H1 (cell line): ENCODE results near the gene GHRHR. TPM values are rescaled to one million over a fixed set of nuclear protein-coding genes. Genes with fewer than 3 reads are reported as not detected.

Experiments used
- CTCF ChIA-PET: fragments of 300-600 bp; sonication (Branson Sonifier 250); formaldehyde crosslinking; loops from one replicate; lab custom pipeline; 2021; ENCODE audit not compliant: partially characterized antibody; lab: Charles Lee
- POLR2A ChIA-PET: fragments of 300-600 bp; sonication (Branson Sonifier 250); formaldehyde crosslinking; loops from one replicate; lab custom pipeline; 2021; ENCODE audit warnings: inconsistent platforms; ENCODE audit not compliant: partially characterized antibody; lab: Charles Lee
- DNase-seq, 2 experiments: peaks; one replicate each; pipeline versions ENCODE4 v3.0.0 to v3.0.0-alpha.2; 2010 to 2022; ENCODE audit warnings: low spot score in 2 of 2, low read depth in 1 of 2, mixed read lengths in 1 of 2
- FAIRE-seq: peaks from 2 replicates; lab custom pipeline; 2011; peaks lifted over from hg19 to GRCh38; lab: Jason Lieb, UNC
- H2AFZ ChIP-seq: 2 replicates; pipeline ENCODE4 v1.8.1; 2012; ENCODE audit warnings: low read length, inconsistent platforms
- H2AK5ac ChIP-seq: 2 replicates; pipeline ENCODE4 v1.6.1; 2013; ENCODE audit warnings: low read depth, low read length
- H2BK120ac ChIP-seq: replicated peaks from 2 replicates; pipeline ENCODE3; 2013; ENCODE audit warnings: low read depth, low read length, inconsistent platforms
- H2BK12ac ChIP-seq: 2 replicates; pipeline ENCODE4 v1.6.1; 2013; ENCODE audit warnings: low read depth, low read length
- H2BK15ac ChIP-seq: 2 replicates; pipeline ENCODE4 v1.6.1; 2013; ENCODE audit warnings: low read length
- H2BK20ac ChIP-seq: 2 replicates; pipeline ENCODE4 v1.6.1; 2013; ENCODE audit warnings: low read length
- H2BK5ac ChIP-seq: 2 replicates; pipeline ENCODE4 v1.6.1; 2013; ENCODE audit warnings: low read depth, low read length
- H3K14ac ChIP-seq: 2 replicates; pipeline ENCODE4 v1.6.1; 2013; ENCODE audit warnings: inconsistent platforms; ENCODE audit not compliant: insufficient read length
- H3K18ac ChIP-seq: 2 replicates; pipeline ENCODE4 v1.6.1; 2013; ENCODE audit warnings: low read length; ENCODE audit errors: extremely low read depth
- H3K23ac ChIP-seq: 2 replicates; pipeline ENCODE4 v1.6.1; 2013; ENCODE audit warnings: inconsistent platforms; ENCODE audit not compliant: insufficient read length
- H3K23me2 ChIP-seq: 2 replicates; pipeline ENCODE4 v1.6.1; 2013; ENCODE audit warnings: low read depth, low read length
- H3K27ac ChIP-seq: 2 replicates; pipeline ENCODE4 v1.6.1; 2011; ENCODE audit warnings: low read depth, low read length, inconsistent platforms
- H3K27me3 ChIP-seq, 4 experiments: replicated peaks in 1 of 4; 1 replicate in 1 of 4; 2 replicates in 3 of 4; pipeline versions ENCODE4 v1.6.1 to v1.8.1; 2011 to 2013; ENCODE audit warnings: low read length in 3 of 4, mild to moderate bottlenecking in 3 of 4, inconsistent platforms in 2 of 4, mixed read lengths in 2 of 4, moderate library complexity in 1 of 4; ENCODE audit not compliant: control insufficient read depth in 3 of 4, insufficient read depth in 3 of 4; ENCODE audit errors: extremely low read depth in 1 of 4
- H3K36me3 ChIP-seq, 4 experiments: 2 replicates each; pipeline versions ENCODE4 v1.6.1 to v1.8.1; 2011 to 2013; ENCODE audit warnings: mild to moderate bottlenecking in 4 of 4, low read length in 3 of 4, moderate library complexity in 2 of 4, control low read depth in 1 of 4, inconsistent platforms in 1 of 4; ENCODE audit not compliant: insufficient read depth in 4 of 4, control insufficient read depth in 2 of 4
- H3K4ac ChIP-seq: replicated peaks from 2 replicates; pipeline ENCODE3; 2013; ENCODE audit warnings: low read length, low read depth, mixed read lengths, inconsistent platforms; ENCODE audit not compliant: insufficient read length
- H3K4me1 ChIP-seq, 4 experiments: replicated peaks in 1 of 4; 1 replicate in 1 of 4; 2 replicates in 3 of 4; pipeline versions ENCODE4 v1.6.1 to v1.8.1; 2011 to 2013; ENCODE audit warnings: low read length in 3 of 4, inconsistent platforms in 2 of 4, mixed read lengths in 1 of 4; ENCODE audit not compliant: insufficient read depth in 4 of 4, control insufficient read depth in 3 of 4
- H3K4me2 ChIP-seq, 2 experiments: 2 replicates each; pipeline versions ENCODE4 v1.6.1 to v1.8.1; 2011 to 2013; ENCODE audit warnings: low read depth in 2 of 2, low read length in 2 of 2, control low read depth in 1 of 2, inconsistent platforms in 1 of 2, mild to moderate bottlenecking in 1 of 2; ENCODE audit not compliant: insufficient read depth in 1 of 2
- H3K4me3 ChIP-seq, 4 experiments: fragments of 200-600, 300-600 bp in 1 of 4; sonication (generic), shearing (Covaris generic), sonication (Bioruptor Twin) in 1 of 4; 2 replicates each; pipeline versions ENCODE4 v1.5.1 to v1.8.1; 2011 to 2016; ENCODE audit warnings: low read length in 4 of 4, low read depth in 3 of 4, control low read depth in 2 of 4, inconsistent platforms in 2 of 4, mild to moderate bottlenecking in 2 of 4, mixed read lengths in 1 of 4, moderate library complexity in 1 of 4; ENCODE audit not compliant: insufficient read depth in 2 of 4; ENCODE audit errors: extremely low read depth in 1 of 4
- H3K56ac ChIP-seq: replicated peaks from 2 replicates; pipeline ENCODE3; 2013; ENCODE audit warnings: low read depth, mild to moderate bottlenecking, mixed read lengths, low read length, inconsistent platforms; ENCODE audit not compliant: insufficient read length
- H3K79me1 ChIP-seq: 2 replicates; pipeline ENCODE4 v1.6.1; 2013; ENCODE audit warnings: low read depth, low read length, control low read depth
- H3K79me2 ChIP-seq, 2 experiments: 2 replicates each; pipeline versions ENCODE4 v1.6.1 to v1.8.1; 2012 to 2013; ENCODE audit warnings: low read length in 2 of 2, mild to moderate bottlenecking in 2 of 2, inconsistent platforms in 1 of 2; ENCODE audit not compliant: insufficient read depth in 2 of 2, control insufficient read depth in 1 of 2
- H3K9ac ChIP-seq, 4 experiments: replicated peaks in 1 of 4; 1 replicate in 1 of 4; 2 replicates in 3 of 4; pipeline versions ENCODE4 v1.6.1 to v1.8.1; 2011 to 2013; ENCODE audit warnings: low read depth in 3 of 4, low read length in 3 of 4, control low read depth in 2 of 4, mild to moderate bottlenecking in 2 of 4, moderate library complexity in 2 of 4, inconsistent platforms in 1 of 4; ENCODE audit errors: extremely low read depth in 1 of 4
- H3K9me3 ChIP-seq, 2 experiments: 2 replicates each; pipeline versions ENCODE4 v1.6.1 to v1.8.1; 2012 to 2013; ENCODE audit warnings: mild to moderate bottlenecking in 2 of 2, moderate library complexity in 2 of 2, control low read depth in 1 of 2, inconsistent platforms in 1 of 2, low read depth in 1 of 2, low read length in 1 of 2, mixed read lengths in 1 of 2; ENCODE audit not compliant: insufficient read depth in 2 of 2
- H4K20me1 ChIP-seq, 2 experiments: replicated peaks in 1 of 2; 2 replicates each; pipeline versions ENCODE3 to v1.8.1; 2011 to 2013; ENCODE audit warnings: inconsistent platforms in 2 of 2, low read length in 2 of 2, mild to moderate bottlenecking in 1 of 2; ENCODE audit not compliant: insufficient read depth in 2 of 2, control insufficient read depth in 1 of 2
- H4K5ac ChIP-seq: 2 replicates; pipeline ENCODE4 v1.6.1; 2013; ENCODE audit warnings: low read length, low read depth, mixed read lengths, inconsistent platforms; ENCODE audit not compliant: insufficient read length
- H4K8ac ChIP-seq: 2 replicates; pipeline ENCODE4 v1.8.0; 2013; ENCODE audit warnings: mild to moderate bottlenecking, moderate library complexity, low read length, inconsistent platforms; ENCODE audit not compliant: insufficient read depth; ENCODE audit errors: extremely low read depth
- H4K91ac ChIP-seq: replicated peaks from 2 replicates; pipeline ENCODE3; 2013; ENCODE audit warnings: low read length, mixed read lengths, inconsistent platforms; ENCODE audit not compliant: insufficient read length
- BACH1 ChIP-seq: IDR thresholded peaks from 2 replicates; pipeline ENCODE4 v1.6.1; 2012; ENCODE audit warnings: low read length, improper control_type of control experiment
- BRCA1 ChIP-seq: IDR thresholded peaks from 2 replicates; pipeline ENCODE4 v1.6.1; 2012; ENCODE audit warnings: low read depth, low read length, improper control_type of control experiment
- CEBPB ChIP-seq: IDR thresholded peaks from 2 replicates; pipeline ENCODE4 v1.6.1; 2012; ENCODE audit warnings: low read depth, low read length
- E2F6 ChIP-seq: IDR thresholded peaks from 2 replicates; pipeline ENCODE4 v1.6.1; 2012; ENCODE audit warnings: inconsistent platforms
- GABPA ChIP-seq: IDR thresholded peaks from 2 replicates; pipeline ENCODE4 v1.6.1; 2011; ENCODE audit warnings: mild to moderate bottlenecking, low read length, moderate library complexity, borderline replicate concordance; ENCODE audit not compliant: insufficient read depth
- RXRA ChIP-seq: IDR thresholded peaks from 2 replicates; pipeline ENCODE4 v1.6.1; 2011; ENCODE audit warnings: low read depth, mild to moderate bottlenecking, low read length, moderate library complexity; ENCODE audit not compliant: insufficient read depth
- SP4 ChIP-seq: IDR thresholded peaks from 2 replicates; pipeline ENCODE4 v1.6.1; 2012; ENCODE audit warnings: low read length, inconsistent platforms
- TAF7 ChIP-seq: optimal IDR thresholded peaks from 2 replicates; pipeline ENCODE3; 2011; ENCODE audit warnings: low read depth, mild to moderate bottlenecking, inconsistent platforms, low read length, moderate library complexity, borderline replicate concordance
- WGBS, 2 experiments: shearing (Covaris generic) in 1 of 2; methylation state at CpG; one replicate each; pipeline versions ENCODE4 v1.1.6 to v1.1.7; 2013 to 2015; ENCODE audit warnings: low lambda C conversion rate in 2 of 2, mixed read lengths in 2 of 2, inconsistent platforms in 1 of 2, low coverage in 1 of 2, missing lambda C conversion rate in 1 of 2; ENCODE audit not compliant: insufficient replicate concordance in 2 of 2, insufficient coverage in 1 of 2, insufficient read length in 1 of 2; ENCODE audit errors: extremely low coverage in 1 of 2, missing lambda C conversion rate in 1 of 2; 5-methylcytosine and 5-hydroxymethylcytosine counted together
- polyA plus RNA-seq, 7 experiments: library from polyadenylated mRNA; depleted of rRNA in 3 of 7; stranded (reverse) in 5 of 7; unstranded in 2 of 7; fragments of >200 nt in 5 of 7; fragments of 200-250 nt in 2 of 7; gene quantifications; 1 replicate in 5 of 7; 2 replicates in 1 of 7; 4 replicates in 1 of 7; pipeline versions ENCODE4 v1.2.1 to v1.2.3, GENCODE V29; 2011 to 2013; ENCODE audit warnings: missing spikeins in 2 of 7, mixed read lengths in 2 of 7
- total RNA-seq: library from RNA; stranded (reverse); fragmentation: NEBNext Ultra II Directional; extraction: Animal tissue kit (Norgen Biotek cat#: 25700); gene quantifications from 2 replicates; pipeline ENCODE4 v1.2.1, GENCODE V29; 2021

Gene GHRHR
- total and polyA plus RNA-seq, 2 of the 8 experiments (the other 6 are each of a cell fraction or from before 2014, with no cell fraction given) = 0.60 to 6.5 TPM

- no peak overlapping the region for H3K18ac ChIP-seq
- H3K4me2 ChIP-seq = no peak overlapping the region
- H3K23ac ChIP-seq = no peak overlapping the region
- H4K20me1 ChIP-seq = no peaks in the 10 kb centered on the region
- H3K14ac ChIP-seq = no peak overlapping the region
- ChIA-PET POLR2A (no interaction called here), CTCF (interaction anchor here (0.6 to 1.8 kb wide), 9 partner anchors 11 to 730 kb away, joined by 3 to 10 read pairs (median 3); no protein-coding TSS in a partner anchor)
- H3K36me3 ChIP-seq = no peaks in the 10 kb centered on the region; a peak in 1 of 8 replicates
- no peak overlapping the region for H3K9ac ChIP-seq
- H3K56ac ChIP-seq = no peak overlapping the region
- H4K91ac ChIP-seq = no peak overlapping the region
- no peaks in the 10 kb centered on the region; the same call in 1 of the 2 replicates for H3K23me2 ChIP-seq
- no peak overlapping the region for H3K4me3 ChIP-seq
- no peak overlapping the region for H2AK5ac ChIP-seq
- H3K27ac ChIP-seq = no peak overlapping the region
- H2AFZ ChIP-seq = no peak overlapping the region
- no peak overlapping the region for H4K8ac ChIP-seq
- FAIRE-seq = no peak
- H2BK20ac ChIP-seq = no peak overlapping the region
- no peak overlapping the region for H2BK5ac ChIP-seq
- no peaks in the 10 kb centered on the region for H3K79me2 ChIP-seq
- H4K5ac ChIP-seq = no peak overlapping the region
- no peaks in the 10 kb centered on the region for H3K27me3 ChIP-seq
- no peak for DNase-seq
- no peak overlapping the region for H3K4ac ChIP-seq
- H3K79me1 ChIP-seq = no peaks in the 10 kb centered on the region
- H3K4me1 ChIP-seq = 0 out of 7 replicates have a peak, but pooled peaks cover 0 to 2% (median under 1%) of the 10 kb centered on the region in 4 experiments
- H3K9me3 ChIP-seq = peaks cover 2 to 9% of the 10 kb centered on the region in 2 experiments; a peak in 1 of 4 replicates
- no peak overlapping the region for H2BK12ac ChIP-seq
- H2BK15ac ChIP-seq = no peak overlapping the region
- WGBS, 2 experiments = 91% methylated on average over 7 of the region's 7 CpGs; no CpG with 5 or more reads in 1 of the 2 experiments
- H2BK120ac ChIP-seq = no peak overlapping the region
- TF ChIP-seq BRCA1 (no peak), BACH1 (no peak), TAF7 (no peak), CEBPB (no peak), SP4 (no peak), GABPA (no peak), RXRA (no peak), E2F6 (no peak)
These were observed 33.6 kb downstream of the GHRHR start for GRCh38 chr7:30997316-30997715.
